ENCODE measurements around the gene CR1L. TPM values are rescaled to one million over a fixed set of nuclear protein-coding genes. Genes with fewer than 3 reads are reported as not detected.
A peak's percentile ranks its signal among the peaks of the same experiment; 100 is the strongest.
"Not testable (repeated sequence)": the region's sequence is repeated elsewhere in the genome, so short reads cannot be mapped to it uniquely, and the experiment has no call there.

CR1L gene
- total and polyA plus RNA-seq, 8 donors: 1.3 TPM; not detected in 7

GRCh38 chr1:207627496-207627895, 17.4 kb upstream of the CR1L start:
- FAIRE-seq: no peak
- DNase-seq: no peak
- 91 to 93% methylated on average over 2 of the region's 2 CpGs for WGBS, 2 donors
- TF ChIP-seq, protein P1, sequence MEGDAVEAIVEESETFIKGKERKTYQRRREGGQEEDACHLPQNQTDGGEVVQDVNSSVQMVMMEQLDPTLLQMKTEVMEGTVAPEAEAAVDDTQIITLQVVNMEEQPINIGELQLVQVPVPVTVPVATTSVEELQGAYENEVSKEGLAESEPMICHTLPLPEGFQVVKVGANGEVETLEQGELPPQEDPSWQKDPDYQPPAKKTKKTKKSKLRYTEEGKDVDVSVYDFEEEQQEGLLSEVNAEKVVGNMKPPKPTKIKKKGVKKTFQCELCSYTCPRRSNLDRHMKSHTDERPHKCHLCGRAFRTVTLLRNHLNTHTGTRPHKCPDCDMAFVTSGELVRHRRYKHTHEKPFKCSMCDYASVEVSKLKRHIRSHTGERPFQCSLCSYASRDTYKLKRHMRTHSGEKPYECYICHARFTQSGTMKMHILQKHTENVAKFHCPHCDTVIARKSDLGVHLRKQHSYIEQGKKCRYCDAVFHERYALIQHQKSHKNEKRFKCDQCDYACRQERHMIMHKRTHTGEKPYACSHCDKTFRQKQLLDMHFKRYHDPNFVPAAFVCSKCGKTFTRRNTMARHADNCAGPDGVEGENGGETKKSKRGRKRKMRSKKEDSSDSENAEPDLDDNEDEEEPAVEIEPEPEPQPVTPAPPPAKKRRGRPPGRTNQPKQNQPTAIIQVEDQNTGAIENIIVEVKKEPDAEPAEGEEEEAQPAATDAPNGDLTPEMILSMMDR (IDR thresholded peaks at IDR 0.05): no peak
- no peaks in the 10 kb centered on the region for H3K27me3 ChIP-seq
- no peak overlapping the region for H3K4me3 ChIP-seq
- H3K27ac ChIP-seq: no peak overlapping the region
- no peak for ATAC-seq
- H3K36me3 ChIP-seq: no peaks in the 10 kb centered on the region
- H3K9me3 ChIP-seq: no peaks in the 10 kb centered on the region
- intact Hi-C loops (cut with DNase I): no loop called here
- no peaks in the 10 kb centered on the region for H3K4me1 ChIP-seq

DNA sequence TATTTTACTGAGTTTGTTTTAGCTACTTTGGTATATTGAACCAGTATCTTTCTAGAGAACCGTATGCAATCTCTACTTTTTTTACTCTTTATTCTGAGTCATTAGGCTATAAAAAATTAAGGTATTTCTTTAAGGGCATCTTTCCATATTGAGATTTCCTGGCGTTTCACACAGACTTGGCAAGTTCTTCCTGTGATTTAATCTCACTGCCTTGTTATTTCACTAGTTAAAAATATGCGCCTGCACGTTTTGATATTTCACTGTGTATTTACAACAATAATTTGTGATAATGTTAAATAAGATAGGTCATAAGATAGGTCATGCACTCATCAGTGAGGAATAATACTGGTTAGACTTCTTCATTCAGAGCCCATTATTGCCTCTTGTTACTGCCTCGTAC, 16.2 kb upstream of the CR1L start:
- H3K4me1 ChIP-seq: no peaks in the 10 kb centered on the region
- TF ChIP-seq, protein P1 (IDR thresholded peaks at IDR 0.05): no peak
- DNase-seq: no peak
- no peaks in the 10 kb centered on the region for H3K9me3 ChIP-seq
- 32 to 41% methylated on average over 5 of the region's 5 CpGs for WGBS, 2 donors
- no peak for ATAC-seq
- intact Hi-C loops (cut with DNase I): no loop called here
- H3K27me3 ChIP-seq: no peaks in the 10 kb centered on the region
- H3K4me3 ChIP-seq: no peak overlapping the region
- FAIRE-seq: no peak
- no peaks in the 10 kb centered on the region for H3K36me3 ChIP-seq
- no peak overlapping the region for H3K27ac ChIP-seq

DNA sequence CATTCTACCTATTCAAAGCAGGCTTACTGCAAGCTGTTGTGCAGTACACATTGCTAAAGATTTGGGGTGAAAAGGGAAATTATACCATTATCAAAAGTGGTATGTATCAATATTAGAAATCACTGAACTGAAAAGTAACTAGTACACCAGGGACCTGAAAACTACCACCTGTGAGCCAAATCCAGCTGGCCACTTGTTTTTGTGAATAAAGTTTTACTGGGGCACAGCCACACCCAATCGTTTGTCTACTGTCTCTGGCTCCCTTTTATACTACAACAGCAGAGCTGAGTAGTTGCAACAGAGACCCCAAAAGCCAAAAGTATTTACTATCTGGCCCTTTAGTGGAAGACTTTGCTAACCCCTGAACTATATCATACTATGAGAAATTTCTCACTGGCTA, 13.8 kb upstream of the CR1L start:
- no peaks in the 10 kb centered on the region for H3K9me3 ChIP-seq
- ATAC-seq: no peak
- WGBS, 2 donors: 37 to 41% methylated on average over 1 of the region's 1 CpG

DNA sequence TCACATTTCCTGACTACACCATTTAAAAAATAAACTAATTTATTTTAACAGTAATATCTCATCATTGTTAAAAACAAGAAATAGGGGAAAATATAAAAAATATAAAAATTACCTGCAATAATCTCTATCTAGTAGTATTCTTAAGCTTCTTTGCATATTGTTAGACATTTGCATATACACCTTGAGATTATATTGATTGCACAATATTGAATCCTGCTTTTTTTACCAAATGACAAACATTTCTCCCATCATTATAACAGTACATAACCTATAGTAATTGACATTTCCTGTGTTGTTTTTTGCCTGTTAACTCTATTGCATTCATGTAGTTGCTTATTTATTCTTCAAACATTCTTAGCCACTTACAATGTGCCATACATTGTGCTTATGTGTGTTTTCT, 11.7 kb upstream of the CR1L start:
- H3K36me3 ChIP-seq: no peaks in the 10 kb centered on the region
- no peak overlapping the region for H3K27ac ChIP-seq
- ATAC-seq (no peak), DNase-seq (no peak), FAIRE-seq (peak; percentile 13)
- H3K27me3 ChIP-seq: no peaks in the 10 kb centered on the region
- H3K4me1 ChIP-seq: no peaks in the 10 kb centered on the region
- intact Hi-C loops (cut with DNase I): no loop called here
- TF ChIP-seq, protein P1 (IDR thresholded peaks at IDR 0.05): no peak
- H3K9me3 ChIP-seq: no peaks in the 10 kb centered on the region
- H3K4me3 ChIP-seq: no peak overlapping the region

More for the DNA sequence above, 13.8 kb upstream of the CR1L start:
- Histone ChIP-seq H3K4me3 (no peak overlapping the region), H3K36me3 (no peaks in the 10 kb centered on the region), H3K4me1 (no peaks in the 10 kb centered on the region), H3K27ac (no peak overlapping the region), H3K27me3 (no peaks in the 10 kb centered on the region)
- DNase-seq: no peak
- intact Hi-C loops (cut with DNase I): no loop called here
- FAIRE-seq: no peak
- TF ChIP-seq, protein P1 (IDR thresholded peaks at IDR 0.05): no peak

- ATAC-seq; H3K9me3 ChIP-seq; H3K36me3 ChIP-seq; FAIRE-seq; DNase-seq; H3K4me3 ChIP-seq; H3K27me3 ChIP-seq; intact Hi-C loops (cut with DNase I); H3K4me1 ChIP-seq; H3K27ac ChIP-seq: not testable (repeated sequence)
- 75 to 85% methylated on average over 12 of the region's 12 CpGs for WGBS, 2 donors
Observed at GRCh38 chr1:207633699-207634289, 11.1 kb upstream of the CR1L start.

- H3K27ac ChIP-seq; intact Hi-C loops (cut with DNase I); H3K27me3 ChIP-seq; DNase-seq; H3K36me3 ChIP-seq; ATAC-seq; H3K4me1 ChIP-seq; H3K4me3 ChIP-seq; H3K9me3 ChIP-seq; FAIRE-seq: not testable (repeated sequence)
- 77 to 88% methylated on average over 6 of the region's 6 CpGs for WGBS, 2 donors
Observed at GRCh38 chr1:207634293-207634692, 10.6 kb upstream of the CR1L start.

DNA sequence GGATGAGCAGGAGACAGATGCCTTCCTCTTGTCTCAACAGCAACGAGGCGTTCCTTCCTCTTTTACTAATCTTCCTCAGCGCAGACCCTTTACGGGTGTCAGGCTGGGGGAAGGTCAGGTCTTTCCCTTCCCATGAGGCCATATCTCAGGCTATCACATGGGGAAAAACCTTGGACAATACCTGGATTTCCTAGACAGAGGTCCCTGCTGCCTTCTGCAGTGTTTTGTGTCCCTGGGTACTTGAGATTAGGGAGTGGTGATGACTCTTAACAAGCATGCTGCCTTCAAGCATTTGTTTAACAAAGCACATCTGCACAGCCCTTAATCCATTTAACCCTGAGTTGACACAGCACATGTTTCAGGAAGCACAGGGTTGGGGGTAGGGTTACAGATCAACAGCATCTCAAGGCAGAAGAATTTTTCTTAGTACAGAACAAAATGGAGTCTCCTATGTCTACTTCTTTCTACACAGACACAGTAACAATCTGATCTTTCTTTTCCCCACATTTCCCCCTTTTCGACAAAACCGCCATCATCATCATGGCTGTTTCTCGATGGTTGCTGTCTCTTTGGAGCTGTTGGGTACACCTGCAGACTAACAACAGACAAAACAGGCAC, 9.3 kb upstream of the CR1L start:
- DNase-seq; H3K27ac ChIP-seq; H3K4me1 ChIP-seq; H3K9me3 ChIP-seq; FAIRE-seq; H3K27me3 ChIP-seq; H3K36me3 ChIP-seq; ATAC-seq; H3K4me3 ChIP-seq; intact Hi-C loops (cut with DNase I): not testable (repeated sequence)
- WGBS, 2 donors: 83% methylated on average over 7 of the region's 7 CpGs

GRCh38 chr1:207638487-207639145, 6.3 kb upstream of the CR1L start:
- H3K27ac ChIP-seq; ATAC-seq; intact Hi-C loops (cut with DNase I); H3K4me1 ChIP-seq; H3K36me3 ChIP-seq; FAIRE-seq; DNase-seq; H3K4me3 ChIP-seq; H3K27me3 ChIP-seq; H3K9me3 ChIP-seq: not testable (repeated sequence)
- WGBS, 2 donors: 80 to 90% methylated on average over 9 of the region's 9 CpGs
